CD4-positive, alpha-beta T cell treated with Interleukin-15 for 1 hour (primary cell): ENCODE data around the gene CSNK1G2.

Experiments
- DNase-seq: peaks from one replicate; pipeline ENCODE4 v3.0.0-alpha.2; 2020

The CSNK1G2 gene

DNA sequence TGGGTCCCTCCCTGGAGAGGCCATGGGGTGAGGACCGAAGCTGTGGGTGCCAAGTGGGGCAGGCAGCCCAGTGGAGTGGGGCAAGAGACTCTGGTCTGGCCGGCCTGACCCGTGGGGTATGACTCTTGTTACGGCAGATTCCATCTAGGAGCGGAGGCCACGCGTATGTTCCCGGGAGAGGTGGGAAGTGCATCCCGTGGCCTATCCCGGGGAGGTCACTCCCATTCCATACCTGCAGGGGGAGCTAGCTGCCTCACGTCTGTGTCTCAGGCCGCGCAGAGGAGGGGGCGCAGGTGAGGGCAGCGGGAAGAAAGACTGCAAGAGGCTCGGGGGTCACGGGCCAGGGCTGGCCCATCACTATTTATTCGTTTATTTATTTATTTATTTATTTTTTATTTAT is 4.9 kb downstream of the CSNK1G2 start:
- DNase-seq: no peak

DNA sequence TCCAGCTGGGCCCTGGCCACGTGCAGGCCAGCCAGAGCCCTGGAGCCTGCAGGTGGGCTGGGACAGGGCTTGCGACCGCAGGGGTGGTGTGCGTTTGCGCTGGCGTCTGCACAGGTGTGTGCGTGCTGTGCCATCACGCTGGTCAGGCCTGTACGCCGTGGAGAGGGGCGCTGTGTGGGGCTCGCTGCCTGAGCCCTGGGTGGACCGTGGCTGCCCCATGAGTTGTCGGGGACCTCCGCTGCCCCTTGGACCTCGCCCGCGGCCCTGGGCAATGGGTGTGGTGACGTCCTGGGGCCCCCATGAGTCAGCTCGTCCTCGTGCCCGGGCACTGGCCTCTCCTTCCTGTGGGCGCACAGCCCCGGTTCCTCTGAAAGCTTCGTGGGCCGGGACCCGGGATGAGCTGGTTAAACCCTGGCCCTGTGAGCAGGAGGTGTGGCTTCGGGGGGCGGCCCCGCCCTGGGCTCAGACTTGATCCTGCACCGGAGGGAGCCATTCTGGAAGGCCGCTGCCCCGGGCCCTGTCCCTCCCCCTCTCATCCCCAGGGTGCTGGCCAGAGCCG is 6.8 kb downstream of the CSNK1G2 start:
- DNase-seq: no peak

DNA sequence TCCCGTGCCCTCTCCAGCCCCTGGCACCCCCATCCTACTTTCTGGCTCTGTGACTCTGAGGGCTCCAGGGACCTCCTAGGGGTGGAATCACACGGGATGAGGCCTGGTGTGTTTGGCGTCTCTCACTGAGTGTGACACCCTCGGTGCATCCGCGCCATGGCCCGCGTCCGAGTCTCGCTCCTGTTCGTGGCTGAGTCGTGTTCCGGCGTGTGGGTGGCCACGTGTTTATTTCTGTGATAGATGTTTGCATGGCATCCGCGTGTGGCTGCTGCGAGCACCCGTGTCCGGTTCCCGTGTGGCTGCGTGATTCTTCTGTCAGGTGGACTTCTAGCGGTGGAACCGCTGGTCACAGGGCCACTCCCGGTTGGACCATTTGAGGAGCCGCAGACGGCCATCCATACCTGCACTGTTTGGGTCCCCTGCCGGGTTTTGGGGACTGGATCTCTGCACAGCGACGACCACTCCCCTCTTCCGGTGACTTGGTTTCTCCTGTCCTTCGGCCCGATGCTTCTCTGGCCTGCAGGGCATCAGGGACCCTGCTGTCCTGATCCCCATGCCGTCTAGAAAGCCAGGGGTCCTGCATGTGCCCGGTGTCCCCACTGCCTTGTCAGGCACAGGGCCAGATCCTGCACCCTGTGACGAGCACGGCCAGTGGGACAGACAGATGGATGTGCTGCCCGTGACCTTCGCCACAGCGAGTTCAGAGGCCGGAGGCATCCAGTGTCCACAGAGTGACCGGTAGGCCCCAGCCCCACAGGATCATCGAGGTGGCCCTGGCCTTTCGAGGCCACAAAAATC is 8.5 kb downstream of the CSNK1G2 start:
- no peak for DNase-seq

DNA sequence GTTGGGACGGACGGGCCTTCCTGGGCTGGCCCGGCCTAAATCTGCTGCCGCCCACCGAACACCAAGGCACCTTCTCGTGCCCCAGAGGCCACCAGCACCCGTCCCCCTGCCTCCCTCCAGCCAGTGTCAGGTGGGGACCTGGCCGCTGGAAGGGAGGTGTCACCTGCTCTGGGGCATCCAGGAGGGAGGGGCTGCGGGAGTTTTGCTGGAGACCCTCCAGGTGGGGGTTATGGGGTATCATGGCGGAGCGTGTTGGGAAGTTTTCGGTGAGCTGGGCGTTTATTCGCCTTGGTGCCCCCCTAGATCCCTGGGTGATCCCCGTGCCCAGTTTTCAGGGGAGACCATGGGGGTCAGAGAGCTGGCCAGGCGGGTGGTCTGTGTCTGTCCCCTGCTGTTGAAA is 9.7 kb downstream of the CSNK1G2 start:
- no peak for DNase-seq

DNA sequence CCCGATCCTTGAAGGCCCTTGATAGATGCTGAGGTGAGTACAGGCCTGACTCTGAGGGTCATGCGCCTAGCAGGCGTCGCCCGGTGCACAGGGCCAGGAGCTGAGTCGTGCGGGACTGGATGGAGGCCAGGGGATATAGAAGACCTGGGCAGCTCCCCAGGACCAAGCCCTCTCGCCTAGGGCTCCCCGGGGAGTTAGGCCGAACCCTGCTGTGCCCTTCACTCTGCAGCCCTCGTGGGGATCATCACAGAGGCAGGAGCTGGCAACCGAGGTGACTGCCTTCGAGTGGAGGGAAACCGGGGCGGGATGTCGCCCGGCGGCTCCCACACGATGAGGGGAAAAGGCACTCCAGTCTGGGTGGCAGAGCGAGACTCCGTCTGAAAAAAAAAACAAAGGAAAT is 11.7 kb downstream of the CSNK1G2 start:
- no peak for DNase-seq

DNA sequence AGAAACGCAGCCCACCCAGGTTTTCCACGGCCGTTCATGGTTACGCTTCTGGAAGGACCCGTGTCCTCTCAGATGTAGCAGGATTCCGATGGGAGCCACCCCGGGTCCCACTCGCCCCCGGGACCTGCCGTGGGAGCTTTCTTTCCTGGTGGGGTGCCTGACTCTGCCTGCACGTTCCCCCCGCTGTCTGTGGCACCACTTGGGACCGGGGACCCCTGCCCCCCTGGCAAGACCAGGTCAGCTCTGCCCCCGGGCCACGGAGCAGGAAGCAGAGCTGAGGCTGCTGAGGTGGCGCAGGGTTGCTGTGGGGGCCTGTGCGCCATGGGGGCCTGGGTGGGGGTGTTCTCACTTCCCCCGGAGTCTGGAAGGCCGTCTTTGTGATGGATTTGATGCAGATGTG is 12.1 kb downstream of the CSNK1G2 start:
- no peak for DNase-seq

DNA sequence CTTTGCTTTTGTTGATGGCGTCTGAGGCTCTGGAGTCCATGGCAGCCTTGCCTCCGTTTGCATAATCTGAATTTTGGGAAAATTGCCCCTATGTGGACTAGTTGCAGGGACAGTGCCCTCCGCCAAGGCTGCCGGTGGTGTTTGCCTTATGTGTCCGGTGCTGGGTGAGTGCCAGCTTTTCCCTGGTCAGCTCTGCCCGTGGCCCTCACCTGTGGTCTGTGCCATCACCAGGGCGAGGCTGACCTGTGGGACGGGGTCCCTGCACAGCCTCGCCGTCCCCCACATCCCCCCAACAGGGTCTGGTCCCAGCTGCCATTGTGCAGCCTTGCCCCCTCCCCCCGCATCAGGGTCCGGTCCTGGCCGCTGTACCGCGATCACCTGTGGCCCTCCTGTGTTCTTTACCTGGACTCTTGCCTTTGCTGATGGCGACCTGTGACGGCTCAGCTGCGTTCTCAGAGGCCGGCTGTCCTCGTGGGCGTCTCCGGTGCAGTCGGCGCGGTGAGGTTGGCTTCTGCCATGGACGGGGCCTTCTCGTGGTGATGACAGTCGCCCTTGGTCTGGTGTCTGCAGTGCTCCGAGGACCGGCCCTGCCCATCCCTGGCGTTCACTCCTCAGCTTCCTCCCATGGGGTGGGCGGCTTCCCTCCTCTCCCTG is 12.6 kb downstream of the CSNK1G2 start:
- no peak for DNase-seq

DNA sequence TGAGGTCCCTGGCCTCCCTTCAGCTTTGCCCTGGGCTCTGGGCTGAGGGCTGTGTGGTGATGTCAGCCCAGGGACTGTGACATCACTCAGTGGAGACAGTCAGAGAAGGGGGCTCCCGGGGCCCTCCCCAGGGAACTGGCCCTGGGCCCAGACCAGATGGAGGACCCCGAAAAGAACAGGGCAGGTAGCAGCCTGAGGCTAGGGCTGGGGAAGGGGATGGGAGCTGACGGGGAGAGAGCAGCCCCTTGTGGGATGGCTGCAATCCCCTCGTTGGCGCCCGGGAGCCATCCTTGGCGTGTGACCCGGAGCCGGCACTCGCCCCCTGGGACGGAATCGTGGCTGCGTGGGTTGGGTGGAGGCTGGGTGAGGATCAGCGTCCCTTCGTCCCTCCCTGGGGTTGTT is 13.6 kb downstream of the CSNK1G2 start:
- no peak for DNase-seq

DNA sequence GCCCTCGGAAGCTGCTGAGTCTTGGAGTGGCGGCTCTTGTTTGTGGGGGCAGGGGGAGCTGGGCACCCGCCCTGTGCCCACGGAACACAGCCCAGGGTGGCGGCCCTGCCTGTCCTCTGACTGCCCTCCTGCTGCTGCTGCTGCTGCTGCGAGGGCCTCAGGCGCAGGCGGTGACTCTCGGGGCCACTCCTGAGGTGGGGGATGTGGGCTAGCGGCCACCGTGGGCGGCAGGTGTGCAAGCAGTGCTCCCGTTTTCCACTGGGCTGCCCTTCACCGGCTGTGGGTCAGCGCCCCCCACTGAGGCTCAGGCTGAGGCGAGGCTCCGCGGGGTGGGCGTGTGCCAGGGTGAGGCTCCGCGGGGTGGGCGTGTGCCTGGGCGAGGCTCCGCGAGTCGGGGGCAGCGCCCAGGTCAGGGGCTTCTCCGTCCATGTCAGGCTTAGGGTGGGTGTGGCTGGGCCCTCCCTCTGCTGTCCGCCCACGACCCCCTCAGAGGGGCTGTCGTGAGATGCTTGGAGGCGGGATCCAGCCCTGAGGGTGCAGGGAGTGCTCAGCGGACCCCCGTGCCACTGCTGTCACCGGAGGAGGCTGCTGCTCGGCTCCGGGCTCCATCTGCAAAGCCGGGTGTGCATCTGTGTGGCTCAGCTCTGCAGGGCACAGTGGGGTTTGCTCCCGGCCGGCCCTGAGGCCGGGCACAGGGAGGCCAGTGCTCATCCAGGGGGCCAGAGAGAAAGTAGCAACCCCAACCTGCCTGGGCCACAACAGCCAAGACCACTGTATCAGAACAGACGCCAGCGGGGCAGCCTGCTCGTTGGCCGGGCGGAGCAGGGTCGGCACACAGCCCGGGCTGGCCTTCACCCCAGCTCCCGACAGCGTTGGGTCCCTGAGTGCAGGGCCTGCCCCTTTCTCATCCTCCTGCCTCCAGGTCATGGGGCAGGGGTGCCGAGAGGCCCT is 14.5 kb downstream of the CSNK1G2 start:
- DNase-seq: no peak

DNA sequence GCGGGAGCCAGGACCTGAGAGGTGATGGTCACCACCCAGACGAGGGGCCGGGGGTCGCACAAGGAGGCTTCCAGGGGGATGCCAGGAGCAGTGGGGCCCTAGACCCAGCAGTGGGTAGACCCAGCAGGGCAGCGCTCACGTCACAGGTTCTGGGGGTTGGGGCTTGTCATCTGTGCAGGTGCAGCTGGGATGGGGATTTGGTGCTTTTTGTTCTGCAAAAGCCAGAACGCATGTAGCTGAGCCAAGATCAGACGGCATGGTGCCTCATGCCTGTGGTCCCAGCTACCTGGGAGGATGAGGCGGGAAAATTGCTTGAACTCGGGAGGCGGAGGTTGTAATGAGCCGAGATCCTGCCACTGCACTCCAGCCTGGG is 15.1 kb downstream of the CSNK1G2 start:
- no peak for DNase-seq

DNA sequence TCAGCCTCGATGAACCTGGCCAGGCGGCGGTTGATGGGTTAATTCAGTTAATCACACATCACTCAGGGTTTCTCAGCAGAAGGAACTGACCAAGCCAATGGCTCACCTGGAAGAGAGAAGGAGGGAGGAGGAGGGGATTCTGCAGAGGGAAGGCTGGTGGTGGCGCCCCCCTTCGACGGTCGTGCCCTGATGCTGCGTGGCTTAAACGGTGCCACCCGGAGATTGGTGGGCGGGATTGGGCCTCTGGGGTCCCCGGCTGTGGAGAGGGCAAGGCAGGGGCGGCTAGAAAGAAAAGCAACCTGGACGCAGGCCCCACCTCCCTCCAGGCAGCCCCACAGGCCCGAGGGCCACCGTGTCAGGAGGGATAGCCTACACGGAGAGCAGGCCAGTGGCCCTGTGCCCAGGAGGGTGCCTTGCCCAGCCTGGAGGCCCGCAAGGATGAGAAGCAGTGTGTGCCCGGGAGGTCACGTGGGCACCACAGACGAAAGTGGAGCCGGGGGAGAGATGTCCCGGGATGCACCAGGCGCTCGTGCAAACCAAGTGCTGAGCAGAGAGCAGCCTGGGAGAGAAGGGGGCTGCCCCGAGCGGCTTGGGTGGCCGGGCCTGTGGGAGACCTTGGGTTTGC is 16.0 kb downstream of the CSNK1G2 start:
- no peak for DNase-seq

DNA sequence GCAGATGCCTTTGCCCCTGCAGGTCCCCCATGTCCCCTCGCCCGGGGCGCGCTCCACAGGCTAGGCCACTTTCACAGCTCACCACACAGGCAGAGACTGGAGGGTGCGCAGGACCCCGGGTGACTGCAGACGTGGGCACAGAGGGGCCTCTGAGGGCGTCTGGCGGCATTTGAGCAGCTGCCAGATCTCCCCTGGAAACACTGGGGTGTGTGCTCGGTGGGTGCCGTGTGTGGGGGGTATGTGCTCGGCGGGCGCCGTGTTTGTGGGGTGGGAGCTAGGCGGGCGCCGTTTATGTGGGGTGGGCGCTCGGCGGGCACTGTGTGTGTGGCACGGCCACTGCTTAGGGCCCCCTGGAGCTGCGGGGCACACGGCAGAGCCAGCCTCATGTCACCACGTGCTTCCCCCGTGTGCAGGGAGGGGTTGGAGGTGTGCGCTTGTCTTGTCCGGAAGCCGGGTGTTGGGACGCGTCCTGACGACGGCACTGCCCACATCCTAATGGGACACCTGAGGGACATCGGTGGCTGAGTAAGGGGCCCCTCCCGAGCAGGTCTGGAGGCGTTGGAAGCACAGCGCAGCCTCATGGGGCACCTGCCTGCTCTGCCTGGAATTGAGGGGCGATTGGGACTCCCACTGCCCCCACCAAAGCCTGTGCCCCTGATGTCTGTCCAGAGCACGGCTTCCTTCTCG is 16.7 kb downstream of the CSNK1G2 start:
- no peak for DNase-seq

DNA sequence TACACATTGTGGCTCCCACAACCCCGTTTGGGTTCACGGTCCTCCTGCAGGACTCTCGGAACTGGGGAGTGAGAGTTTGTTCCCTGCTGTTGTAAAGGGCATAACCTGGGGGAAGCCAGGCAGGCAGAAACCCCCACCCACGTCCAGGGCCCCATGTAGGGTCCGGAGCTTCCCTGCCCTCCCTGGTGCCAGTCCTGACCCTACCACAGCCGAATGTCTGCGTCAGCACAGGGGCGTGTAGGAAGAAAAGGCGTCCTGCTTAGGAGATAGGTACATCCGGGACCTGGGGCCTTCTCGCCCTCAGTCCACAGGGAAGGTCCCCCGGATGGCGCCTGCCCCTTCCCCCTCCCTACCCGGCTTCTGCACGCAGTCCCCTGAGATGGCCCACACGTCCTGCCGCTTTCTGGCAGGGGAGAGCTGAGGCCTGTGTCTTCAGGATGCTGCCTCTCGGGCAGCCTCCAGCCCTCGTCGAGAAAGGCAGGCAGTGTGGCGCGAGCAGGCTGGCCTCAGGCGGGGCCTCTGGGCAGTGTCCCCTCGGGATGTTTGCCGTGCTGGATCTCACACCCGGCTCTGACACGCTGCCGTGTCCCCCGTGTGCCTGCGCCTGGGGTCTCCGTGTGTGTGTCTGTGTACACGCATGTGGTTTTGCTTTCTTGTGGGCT is 19.1 kb downstream of the CSNK1G2 start:
- no peak for DNase-seq

DNA sequence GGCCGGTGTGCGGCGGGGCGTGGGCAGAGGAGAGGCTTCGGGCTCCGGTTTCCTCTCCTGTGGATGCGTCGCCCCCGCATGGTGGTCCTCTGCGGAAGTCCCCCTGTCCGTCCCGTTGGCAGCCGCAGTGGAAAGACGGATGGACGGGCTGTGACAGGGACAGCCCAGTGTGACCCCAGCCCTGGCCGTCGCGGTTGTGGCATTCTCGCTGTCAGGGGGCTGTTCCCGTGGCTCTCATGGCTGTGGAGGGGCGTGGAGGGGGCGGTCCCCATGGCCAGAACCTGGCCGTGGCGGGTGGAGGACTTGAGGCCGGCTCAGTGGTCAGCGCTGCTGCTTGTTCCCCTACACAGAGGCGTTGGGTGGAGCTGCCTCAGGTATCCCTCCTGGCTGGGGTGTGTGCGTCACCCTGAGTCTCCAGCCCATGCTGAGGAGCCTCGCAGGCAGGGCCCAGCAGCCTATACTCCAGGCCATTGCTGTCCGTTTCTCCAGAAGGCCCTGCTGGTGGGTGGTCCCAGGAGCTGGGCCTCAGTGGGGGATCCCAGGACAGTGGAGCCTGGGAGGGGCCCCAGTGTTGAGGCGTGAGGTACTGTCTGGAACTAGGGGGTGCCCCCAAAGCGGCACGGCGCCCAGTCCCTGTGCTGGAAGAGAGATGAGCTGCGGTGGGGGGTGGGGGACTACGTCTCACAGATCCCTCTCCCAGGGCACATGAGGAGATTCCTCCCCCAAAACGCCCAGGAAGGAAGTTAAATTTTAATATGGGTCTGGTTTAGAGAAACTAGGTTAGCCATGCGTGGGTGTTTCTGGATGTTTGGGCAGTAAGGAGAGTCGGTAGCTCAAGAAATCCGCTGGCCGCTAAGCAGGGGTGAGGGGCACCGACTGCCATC is 20.3 kb downstream of the CSNK1G2 start:
- DNase-seq: no peak

DNA sequence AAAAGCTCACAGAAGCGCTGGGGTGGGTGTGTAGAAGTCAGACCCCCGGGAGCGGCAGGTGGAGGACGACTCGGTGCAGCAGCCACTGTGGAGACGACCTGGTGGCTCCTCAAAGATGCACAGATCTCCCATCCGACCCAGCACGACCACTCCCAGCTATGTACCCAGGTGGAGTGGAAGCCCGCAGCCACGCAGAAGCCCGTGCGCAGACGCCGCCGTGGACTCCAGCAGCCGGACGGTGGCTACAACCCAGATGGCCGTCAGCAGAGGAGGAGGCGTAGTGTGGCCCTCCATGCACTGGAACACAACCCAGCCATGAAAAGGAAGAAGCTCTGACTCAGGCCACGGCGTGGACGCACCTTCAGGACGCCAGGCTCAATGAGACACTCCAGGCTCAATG is 21.7 kb downstream of the CSNK1G2 start:
- no peak for DNase-seq

DNA sequence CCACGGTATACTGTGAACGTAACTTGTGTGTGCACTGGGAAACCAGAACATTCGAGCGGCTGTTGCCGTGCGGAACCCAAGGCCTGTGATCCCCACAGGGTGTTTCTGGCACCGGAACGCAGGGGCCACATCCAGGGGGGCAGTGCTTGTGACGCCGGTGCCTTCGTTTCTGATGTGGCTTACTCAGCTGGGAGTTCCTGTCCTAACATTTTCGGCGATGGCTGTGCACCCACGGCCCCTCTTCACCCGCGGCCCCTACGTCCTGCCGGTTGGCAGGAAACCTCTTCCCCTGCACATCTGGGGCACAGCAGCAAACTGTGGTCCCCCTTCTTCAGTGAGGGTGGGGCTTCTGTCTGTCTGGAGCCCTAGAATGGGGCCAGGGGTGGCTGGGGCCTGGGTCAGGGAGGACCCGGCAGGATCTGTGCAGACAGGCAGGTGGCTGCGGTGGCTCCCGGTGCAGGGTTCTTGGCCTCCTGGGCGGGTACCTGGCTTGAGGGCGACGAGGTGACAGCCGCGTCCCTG is 26.2 kb downstream of the CSNK1G2 start:
- no peak for DNase-seq

DNA sequence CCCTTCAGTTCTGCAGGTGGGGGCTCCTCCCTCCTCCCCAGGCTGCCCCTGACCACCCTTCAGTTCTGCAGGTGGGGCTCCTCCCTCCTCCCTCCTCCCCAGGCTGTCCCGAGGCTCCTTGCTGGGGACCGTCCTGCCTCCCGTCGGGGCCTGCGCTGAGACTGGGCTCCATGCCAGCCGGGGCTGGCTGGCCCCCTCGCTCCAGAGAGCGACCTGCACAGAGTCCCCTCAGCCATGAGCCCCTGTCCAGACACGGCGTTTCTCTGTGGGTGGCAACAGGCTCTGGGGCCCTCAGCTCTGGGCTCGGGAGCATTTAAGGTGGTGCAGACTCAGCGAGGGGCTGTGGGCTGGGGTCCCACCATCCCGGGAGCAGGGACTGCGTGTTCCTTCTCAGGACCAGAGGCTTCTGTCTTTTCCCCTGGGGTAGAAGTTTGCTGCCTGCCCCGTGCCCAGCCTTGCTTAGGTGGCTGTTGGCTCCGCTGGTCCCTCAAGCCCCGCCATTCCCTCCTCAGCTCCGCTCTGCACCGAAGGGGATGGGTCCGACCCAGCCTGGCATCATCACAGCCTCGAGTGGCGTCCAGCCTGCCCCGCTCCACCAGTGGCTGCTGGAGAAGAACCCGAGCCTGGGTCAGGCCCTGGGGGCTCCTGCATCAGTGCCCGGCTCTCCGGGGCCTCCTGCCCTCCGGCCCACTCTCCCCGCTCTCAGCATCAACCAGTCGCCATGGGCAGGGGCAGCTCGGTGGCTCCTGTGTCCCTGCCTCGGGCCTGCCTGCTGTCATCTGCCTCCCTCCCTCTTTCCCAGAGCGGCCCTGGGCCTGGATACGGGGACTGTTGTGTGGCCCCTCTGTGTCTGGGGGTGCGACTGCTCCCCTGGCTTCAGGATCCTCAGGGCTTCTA is 27.6 kb downstream of the CSNK1G2 start:
- DNase-seq: no peak

DNA sequence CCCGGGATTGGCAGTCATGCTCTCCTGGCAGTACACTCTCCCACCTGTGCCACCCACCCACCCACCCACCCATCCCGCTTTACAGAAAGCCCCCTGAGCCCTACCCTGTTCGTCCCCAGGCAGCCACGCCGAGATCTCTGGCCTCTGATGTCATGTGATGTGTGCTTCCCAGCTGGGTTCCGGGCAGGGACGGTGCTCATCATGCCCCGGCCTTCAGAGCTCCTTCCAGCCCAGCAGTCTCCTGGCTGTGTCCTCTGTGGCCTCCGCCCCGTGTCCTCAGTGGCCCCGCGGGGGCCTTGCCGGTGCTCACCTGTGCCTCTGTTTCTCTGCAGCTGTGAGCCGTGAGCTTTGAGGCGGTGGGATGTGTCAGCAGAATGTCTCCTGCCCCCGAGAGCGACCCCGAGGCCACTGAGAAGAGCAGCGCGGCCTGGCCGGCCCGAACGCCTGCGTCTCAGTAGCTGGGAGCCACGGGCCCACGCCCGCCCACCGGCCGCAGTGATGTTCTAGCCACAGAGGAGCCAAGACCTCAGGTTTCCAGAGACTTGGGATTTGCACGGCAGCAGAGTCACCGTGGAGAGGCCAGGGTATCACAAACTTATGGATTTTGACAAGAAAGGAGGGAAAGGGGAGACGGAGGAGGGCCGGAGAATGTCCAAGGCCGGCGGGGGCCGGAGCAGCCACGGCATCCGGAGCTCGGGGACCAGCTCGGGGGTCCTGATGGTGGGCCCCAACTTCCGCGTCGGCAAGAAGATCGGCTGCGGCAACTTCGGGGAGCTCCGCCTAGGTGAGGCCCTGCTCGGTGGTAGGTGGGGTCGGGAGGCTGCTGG is 28.4 kb downstream of the CSNK1G2 start:
- no peak for DNase-seq
